GOT3 (cell line): ENCODE measurements around the gene SLC24A3.

Experiments used
- DNase-seq: peaks from one replicate; lab custom pipeline; 2025; ENCODE audit warnings: mixed read lengths; lab: John Stamatoyannopoulos, UW

The SLC24A3 gene

DNA sequence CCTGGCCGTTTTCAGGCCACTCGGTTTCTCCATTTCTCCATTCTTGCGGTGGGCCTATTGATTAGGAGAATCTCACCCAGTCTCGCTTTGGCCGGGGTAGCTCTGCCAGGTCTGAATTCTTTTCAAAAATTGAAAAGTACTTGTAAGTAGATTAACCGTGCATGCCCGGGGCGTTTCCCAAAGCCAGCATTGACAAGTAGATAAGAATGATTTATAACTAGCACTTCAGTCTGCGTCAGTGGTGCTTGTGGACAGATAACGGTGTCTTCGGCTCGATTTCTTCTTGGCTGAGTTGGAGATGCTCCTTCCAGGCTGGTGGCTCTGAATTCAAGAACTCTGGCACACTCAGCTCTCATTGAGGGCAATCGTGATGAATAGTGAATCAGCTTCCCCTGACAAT is 29.0 kb downstream of the SLC24A3 start:
- DNase-seq, result no peak

DNA sequence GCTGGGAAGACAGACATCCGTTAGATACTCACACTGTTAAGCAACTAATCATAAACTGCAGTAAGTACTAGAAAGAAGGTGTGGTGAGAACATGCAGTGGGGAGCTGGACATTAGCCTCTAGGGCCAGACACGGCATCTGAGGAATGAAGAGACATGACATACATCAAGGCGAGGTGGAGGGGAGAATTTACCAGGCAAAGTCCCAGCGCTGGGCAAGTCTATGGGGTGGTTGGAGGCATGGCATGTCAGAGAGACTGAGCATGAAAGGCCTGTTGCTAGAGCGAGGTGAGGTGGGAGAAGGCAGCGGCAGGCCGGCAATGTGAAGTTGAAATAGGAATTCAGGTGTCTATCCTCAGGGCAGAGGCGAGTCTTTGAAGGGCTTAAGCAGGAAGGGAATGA is 31.8 kb downstream of the SLC24A3 start:
- DNase-seq, result no peak

DNA sequence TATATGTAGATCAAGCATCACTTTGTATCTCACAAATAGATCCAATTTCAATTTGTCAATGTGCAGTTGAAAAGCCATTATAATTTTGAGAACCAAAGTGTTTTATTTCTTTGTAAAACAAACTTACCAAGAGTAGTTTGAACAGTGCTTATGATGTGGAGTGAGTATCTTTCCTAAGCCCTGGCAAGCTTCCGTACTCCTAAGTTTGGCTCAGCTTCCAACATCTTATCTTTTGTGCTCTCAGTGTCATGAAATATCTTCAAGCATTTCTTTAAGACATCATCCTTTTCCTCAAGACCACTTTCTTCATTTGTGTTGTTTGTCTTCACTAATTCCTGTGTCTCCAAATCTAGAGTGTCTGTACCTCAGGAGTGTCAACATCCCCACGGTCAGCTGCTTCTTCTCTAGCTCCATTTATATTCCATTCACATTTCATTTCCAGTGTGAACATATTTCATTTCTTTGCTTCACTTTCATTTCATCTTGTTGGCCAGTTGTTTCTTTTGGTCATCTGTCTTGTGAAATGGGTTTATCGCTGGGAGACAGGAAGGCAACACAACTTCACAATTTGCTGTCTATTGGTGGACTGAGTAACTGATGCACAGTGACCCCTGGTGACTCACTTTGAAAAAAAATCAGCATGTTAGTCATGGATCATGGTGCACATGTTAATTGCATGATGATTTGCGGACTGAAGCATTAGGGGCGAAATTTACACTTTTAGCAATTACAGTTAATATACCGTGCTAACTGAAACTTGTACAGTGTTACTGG is 36.9 kb downstream of the SLC24A3 start:
- no peak for DNase-seq

DNA sequence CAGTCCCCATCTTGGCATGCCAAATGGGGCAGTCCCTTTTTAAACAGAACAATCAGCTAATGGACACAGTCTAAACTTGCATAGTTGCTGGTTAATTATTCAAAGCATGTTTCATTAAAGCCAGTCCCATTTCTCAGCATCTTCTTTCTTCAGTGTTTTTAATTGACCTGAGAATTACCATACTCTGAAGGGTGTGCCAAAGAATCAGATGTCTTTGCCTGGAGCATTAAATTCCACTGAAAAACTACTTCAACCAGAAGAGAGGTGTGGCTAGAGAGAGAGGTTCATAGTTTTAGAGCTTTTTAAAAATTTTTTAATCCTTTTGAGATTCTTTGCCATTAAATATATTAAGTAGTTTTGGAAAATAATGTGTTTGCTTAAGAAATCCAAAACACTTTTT is 37.9 kb downstream of the SLC24A3 start:
- no peak for DNase-seq

DNA sequence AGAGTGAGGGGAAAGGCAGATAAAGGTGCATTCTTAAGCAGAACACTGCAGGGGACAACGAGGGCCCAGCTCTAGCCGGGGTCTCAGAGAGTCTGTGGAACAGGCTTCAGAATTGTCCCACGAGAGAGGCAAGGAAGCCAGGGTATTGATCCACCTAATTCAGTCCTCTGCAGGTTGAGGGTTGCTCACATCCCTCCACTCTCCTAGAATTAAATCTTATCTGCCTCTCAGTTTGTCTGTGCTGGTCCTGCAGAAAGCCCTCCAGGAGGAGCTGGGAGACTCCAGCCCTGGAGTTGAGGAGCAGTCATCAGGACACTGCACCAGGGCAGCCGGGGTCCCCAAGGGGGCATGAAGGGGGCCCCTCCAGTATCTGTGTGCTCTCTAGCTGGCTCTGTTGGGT is 39.1 kb downstream of the SLC24A3 start:
- DNase-seq, result no peak

DNA sequence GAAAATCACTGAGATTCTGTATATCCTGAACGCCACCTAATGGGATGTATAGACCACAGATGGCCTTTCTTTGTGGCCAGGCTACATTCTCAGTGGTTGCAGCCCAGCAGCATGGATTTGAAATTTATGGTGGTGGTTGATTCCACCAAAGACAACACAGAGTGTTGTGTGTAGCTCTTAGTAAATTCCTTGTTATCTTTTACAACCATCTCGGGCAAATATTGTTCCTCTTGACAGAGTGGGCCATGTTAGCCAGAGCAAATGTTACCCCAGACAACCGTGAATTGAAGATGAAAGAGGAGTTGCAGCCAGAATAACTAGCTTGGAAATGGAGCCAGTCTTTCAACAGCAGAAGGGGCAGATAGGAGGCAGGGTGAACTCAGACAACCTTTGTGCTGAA is 39.5 kb downstream of the SLC24A3 start:
- DNase-seq, result no peak

DNA sequence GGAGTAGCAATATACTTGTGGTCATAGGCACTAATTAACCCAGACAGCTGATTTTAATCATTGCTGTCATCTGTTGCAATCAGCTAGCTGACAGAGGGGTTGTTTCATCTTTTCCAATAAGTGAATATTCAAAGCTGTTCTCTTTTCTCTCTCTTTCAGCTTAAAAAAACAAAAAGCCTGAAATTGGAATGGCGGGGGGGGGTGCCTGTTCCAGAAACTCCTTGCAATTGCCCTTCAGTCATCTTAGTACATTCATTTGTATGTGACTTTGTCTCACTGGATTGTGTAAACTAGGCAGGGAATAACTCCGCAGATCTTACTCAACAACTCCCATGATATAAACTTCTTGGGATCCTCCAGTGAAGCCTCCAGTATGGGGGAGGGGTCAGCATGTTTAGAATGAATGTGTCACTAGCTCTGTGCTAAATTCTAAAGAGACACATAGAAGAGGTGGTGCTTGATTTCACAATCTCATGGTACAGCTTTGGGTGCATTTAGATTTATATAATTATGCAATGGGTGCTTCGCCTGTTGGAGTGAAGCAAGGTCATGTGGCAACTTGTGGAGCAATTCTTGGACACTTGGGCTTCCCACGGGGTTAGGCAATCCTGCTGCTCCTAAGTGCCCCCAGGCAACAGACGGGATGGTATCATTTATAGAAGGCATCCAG is 40.1 kb downstream of the SLC24A3 start:
- DNase-seq, result no peak

DNA sequence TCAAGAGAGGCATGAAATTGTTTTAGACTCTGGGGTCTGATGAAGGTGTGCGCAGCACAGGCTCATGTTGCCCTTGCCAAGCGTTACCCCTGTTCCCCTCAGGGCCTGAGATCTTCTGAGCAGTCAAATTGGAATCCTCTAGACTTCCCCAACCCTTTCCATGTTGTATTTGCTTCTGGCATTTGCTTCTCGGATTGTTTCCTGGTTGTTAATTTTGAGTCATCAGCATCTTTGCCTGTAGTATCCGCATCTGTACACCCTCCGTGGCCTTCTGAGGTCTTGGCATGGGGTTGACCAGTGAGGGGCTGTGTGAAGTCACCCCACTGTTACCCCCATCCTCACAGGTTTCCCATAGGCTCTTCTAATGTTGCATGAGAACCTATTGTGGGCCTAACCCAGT is 40.9 kb downstream of the SLC24A3 start:
- DNase-seq, result no peak

DNA sequence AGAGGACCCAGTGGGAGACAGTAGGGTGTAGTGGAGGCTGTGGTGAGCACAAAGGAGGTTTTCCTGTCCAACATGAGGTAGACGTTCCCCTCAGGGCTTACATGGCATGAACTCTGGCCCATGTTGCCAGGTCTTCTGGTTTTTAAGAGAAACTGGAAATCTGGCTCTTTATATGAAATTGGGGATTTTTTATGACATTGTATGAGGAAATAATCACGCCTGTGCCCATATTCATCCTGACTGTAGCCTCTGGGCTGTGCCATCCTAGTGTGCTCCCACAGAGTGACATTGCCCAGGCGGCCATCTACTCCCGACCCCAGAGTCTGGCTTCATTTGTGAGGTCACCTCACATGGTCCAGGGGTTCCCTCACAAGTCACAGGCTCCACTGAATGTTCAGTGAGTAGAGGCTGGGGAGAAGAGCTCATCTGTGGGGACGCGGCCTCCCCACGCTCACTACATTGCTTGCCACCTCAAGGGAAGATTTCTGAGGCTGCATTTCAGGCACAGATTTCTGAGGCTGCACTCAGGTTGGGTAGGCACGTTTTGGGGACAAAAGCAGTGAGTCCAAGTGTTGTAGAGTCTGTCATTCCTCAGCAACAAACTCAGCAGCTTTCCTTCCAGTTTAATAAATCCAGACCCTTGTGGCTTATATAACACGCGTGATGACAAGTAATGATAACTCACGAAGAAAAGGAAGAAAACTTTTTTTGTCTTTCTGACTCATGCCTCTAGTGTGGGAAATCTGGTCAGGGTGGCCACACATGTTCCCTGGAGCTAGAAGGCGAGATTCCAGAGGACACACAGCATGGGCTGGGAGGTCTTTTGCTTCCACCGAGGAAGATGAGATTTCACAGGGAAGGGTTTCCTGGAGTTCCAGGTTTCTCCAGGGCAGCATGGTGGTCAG is 41.7 kb downstream of the SLC24A3 start:
- no peak for DNase-seq

DNA sequence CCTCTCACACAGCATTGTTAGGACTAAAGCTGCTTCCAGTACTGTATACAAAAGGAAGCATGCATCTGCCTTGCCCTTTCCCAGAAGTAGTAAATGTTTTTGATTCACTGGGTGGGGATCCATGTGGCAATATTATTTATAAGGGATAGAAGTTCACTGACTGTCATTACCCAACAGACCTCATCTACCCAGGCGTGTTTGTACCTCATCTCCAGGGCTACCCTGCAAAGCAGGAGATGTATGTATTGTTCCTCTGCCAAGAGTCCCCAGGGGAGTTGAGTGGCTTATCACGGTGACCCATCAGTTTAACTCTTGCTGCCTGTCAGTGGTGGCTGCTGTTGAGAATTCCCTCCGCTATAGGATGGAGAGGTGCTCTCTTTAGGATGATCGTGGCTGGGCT is 42.5 kb downstream of the SLC24A3 start:
- DNase-seq, result no peak

DNA sequence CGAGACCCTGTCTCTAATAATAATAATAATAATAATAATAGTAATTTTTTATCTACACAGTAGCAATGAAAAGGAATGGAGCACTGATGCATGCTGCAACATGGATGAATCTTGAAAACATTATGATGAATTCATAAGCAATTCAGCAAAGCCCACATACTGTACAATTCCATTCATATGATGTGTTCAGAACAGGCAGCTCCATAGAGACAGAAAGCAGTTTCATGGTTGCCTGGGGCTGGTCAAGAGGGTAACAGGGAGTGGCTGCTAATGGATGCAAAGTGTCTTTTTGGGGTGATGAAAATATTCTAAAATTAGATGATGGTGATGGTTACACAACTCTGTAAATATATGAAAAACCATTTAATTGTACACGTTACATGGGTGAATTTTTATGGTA is 43.6 kb downstream of the SLC24A3 start:
- DNase-seq, result no peak

DNA sequence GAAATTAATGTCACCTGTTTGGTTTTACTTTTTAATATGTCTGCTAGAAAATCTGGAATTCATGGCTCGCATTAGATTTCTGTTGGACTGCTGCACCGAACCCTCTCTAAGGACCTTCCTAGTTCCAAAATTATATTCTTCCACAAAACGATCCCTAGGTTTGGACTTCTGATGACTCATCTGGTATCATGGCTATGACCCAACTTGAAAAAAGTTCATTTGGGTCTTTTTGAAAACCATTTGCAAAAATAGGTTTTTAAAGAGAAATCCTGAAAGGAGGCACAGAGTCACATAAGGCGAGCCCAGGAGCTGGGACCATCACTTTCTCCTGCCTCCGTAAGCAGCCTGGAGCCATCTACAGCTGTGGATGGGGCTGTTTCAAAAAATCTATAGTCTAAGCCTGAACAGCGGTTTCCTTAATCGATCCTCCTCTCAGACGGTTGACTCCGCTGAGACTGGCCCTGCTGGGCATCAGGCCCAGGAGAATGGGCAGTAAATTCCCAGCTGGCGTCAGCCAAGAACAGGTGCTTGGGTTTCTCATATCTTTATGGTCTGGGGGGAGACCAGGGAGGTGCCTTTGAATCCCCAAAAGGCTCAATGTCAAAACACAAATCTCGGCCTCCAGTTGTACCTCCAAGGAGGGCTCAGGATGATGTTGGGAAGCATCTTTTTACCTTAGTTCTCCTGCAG is 44.6 kb downstream of the SLC24A3 start:
- DNase-seq, result no peak

DNA sequence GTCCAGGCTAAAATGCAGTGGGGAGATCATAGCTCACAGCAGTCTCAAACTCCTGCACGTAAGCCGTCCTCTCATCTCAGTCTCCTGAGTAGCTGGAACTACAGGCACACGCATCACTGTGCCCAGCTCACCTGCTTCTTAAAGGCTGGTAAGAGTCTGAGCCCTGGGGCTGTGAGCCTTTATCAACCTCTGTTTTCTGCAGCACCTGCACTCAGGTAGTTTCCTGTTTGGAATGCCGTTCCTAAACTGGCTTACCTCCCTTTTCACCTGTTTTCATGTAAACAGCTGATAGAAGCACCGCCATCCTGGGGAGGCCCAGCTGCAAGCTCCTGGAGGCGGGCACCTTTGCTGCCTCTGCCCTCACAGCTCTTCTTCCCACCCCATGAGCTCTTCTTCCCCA is 45.4 kb downstream of the SLC24A3 start:
- no peak for DNase-seq

DNA sequence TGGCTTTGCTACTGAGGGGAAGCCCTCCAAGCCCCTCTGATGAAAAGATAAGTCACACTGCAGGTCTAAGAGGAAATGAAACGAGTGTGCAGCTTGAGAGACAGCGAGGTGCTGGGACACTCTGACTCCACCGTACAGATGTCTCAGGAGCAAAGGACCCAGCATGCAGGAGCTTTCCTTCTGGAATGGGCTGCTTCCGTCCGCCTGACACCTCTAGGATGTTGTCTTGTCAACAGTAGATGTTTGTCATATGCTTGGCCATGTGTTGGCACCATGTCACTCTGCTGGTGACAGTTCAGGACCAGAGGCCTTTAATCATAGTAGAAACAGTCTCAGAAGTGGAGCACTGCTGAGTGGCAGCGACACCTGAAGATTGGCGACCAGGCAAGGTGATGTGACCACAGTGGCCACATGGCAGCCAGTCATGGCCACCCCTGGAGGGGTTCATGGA is 46.7 kb downstream of the SLC24A3 start:
- DNase-seq, result no peak

DNA sequence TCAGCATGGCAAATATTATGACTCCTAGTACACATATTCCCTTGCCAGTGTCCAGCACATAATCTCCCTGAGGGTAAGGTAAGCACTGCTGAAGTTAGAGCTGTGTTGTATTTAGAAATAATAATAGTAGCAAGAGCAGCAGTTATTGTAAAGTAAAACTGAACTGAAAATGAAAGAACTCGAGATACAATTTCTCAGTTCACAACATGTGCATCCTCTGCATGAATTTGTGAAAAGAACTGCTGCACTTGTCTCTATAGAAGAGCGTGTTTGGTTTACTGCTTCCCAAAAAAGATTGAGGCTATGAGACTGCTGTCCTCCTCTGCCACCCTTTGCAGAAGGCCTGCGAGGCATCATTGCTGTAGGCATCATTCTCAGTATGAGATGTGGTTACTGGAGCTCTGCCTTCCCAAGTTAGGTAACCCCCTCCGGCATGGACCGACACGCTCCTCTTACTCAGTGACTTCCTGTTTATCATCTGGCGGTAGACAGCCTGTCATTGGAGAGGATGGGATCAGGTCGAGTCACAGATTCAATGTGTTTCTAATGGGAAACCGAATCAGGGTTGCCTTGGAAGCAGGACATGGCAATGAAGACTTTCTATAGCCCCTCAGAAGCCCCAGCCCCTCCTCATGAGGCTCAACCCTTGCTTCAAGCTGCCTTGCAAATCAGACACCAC is 48.1 kb downstream of the SLC24A3 start:
- DNase-seq, result no peak

DNA sequence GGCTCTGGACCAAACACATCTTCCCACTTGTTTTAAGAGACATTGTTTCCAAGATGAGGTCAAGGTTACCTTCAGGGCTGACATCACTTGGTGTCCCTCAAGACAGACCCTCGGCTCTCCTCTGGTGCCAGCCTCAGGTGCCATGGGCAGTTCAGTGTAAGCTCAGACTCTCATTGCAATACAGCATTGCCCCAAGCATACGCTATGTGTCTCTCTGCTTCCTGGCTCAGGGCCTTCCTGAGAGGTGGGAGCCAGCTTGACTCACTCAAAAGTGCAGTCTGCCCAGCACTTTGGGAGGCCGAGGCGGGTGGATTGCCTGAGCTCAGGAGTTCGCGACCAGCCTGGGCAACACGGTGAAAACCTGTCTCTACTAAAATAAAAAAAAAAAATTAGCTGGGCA is 51.7 kb downstream of the SLC24A3 start:
- no peak for DNase-seq

DNA sequence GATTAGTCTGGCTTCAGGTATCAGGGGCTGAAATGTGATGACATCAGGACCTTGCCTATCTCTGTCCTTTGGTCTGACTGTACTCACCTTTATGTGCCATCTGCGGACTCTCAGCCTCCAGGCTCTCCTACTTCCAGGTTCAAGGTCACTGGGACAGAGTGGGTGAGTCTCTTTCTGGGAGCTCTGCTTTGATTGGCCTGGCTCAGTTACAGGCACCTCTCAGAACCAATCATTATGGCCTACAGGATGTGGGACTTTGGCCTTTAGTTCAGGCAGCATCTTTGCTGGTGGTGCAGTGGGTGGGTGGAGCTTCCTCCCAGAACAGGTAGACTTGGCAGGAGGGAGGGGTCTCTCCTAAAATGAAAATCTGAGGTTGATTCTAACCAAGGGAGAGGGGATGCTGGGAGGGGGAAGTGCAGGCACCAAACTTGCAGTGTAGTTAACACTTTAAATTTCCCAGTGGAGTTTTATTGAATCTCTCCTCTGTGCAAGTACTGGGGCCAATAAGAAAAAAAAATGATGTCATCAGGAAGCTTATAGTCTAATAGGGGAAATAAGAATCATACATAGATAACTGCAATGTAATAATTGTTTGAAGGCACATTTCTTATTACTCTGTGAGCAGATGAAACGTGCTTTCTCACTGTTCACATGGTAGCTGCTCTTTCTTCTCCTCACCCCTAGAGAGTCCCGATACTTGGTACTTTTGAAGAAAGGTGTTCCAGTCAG is 53.4 kb downstream of the SLC24A3 start:
- no peak for DNase-seq

DNA sequence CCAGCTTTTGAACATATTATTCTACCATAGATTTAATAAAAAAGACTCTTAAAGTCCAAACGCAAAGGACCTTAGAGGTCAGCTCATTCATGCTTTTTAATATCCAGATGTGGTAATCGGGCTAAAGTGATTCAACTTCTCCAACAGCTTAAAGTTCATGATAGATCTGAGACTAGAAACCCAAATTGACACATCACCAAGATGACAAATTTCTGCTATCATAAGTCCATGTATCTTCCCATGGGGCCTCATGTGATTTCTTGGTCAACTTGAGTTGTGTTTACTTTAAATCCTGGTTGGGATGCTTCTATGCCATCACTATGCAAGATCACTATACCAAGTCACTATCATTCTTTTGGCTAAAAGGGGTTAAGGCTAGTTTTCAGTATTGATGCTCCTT is 56.0 kb downstream of the SLC24A3 start:
- DNase-seq, result no peak

DNA sequence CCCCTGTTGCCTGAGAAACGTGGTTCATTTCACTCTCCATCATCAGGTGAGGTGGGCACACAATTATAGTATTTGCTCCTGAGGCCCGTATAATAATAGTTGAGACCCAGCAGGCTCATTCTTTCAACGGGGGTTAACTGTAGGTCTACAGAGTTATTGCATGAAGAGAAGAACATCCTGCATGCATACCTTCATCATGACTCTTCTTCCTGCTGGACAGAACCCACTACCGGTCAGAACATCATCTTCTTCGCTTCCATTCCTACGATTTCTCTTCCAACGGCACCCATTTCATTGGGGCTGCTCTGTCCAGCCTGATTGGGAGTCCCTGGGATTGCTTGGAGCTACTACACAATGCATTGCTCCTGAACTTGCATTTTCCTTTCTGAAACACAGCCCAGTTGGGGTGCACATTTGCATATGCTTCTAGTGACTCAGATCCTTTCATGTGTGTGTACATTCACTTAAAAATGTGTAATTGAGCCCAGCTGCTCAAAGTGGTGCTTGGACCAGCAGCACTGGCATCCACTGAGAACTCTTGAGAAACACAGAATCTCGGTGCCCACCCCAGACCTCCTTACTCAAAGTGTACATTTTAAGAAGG is 57.4 kb downstream of the SLC24A3 start:
- no peak for DNase-seq

DNA sequence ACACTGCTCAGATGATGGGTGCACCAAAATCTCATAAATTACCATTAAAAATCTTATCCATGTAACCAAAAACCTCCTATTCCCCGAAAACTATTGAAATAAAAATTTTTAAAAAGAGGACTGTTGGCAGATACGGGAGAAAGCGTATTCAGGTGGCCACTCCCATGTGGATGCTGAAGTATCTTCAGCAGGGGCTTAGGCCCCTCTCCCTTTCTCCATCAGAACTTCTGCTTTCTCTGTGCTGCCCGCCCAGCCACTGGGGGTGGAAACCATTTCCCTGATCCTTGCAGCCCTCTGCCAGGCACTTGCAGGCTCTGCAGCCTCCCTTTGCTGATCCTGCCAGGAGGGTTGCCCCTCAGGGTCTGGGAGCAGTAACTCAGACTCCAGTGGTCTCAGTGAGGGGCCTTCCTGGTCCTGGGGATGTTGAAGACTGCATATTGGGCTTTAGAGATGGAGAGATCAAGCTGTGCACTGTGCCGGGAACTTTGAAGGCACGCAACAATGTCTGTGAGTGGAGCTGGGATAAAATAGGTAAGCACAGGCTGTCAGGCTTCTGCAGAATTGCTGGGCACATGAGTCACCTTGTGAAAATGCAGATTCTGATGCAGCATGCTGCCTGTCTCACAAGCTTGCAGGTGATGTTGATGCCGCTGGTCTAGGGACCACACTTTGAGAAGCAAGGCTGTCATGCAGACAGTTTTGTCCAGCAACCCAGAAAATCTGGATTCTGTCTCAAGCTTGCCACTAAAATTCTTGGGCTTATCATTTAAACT is 59.6 kb downstream of the SLC24A3 start:
- no peak for DNase-seq
